Measurements from ENCODE around the gene DNAJC8. TPM values are rescaled to one million over a fixed set of nuclear protein-coding genes. Genes with fewer than 3 reads are reported as not detected.

The DNAJC8 gene
- polyA plus RNA-seq, 3 donors: 30.6 to 118 (median 113) TPM

GRCh38 chr1:28247612-28248272, 14.9 kb upstream of the DNAJC8 start:
- no peaks in the 10 kb centered on the region for H3K27me3 Mint-ChIP-seq (ENCODE audit: low read depth in 3 of 3)
- Histone ChIP-seq H4K20me1 (ENCODE audit: insufficient read depth, low read length) (no peaks in the 10 kb centered on the region), H3K36me3 (replicated peaks in 1 of 2; ENCODE audit: control insufficient read depth in 1 of 2, insufficient read depth in 2 of 2, low read length in 2 of 2) (no peaks in the 10 kb centered on the region), H3K4me2 (replicated peaks; ENCODE audit: extremely low read depth, low read length, poor library complexity, severe bottlenecking) (peak overlapping the region; percentile 96), H3K4me3 (replicated peaks in 1 of 3; ENCODE audit: low read depth in 2 of 3, low read length in 3 of 3) (peak overlapping the region; percentile 2 to 96 (median 27)), H3K27ac (ENCODE audit: low read depth in 1 of 2, low read length in 2 of 2) (peak overlapping the region; percentile 75 to 89), H3K27me3 (ENCODE audit: control insufficient read depth in 2 of 2, insufficient read depth in 2 of 2, low read length in 2 of 2) (no peaks in the 10 kb centered on the region), H3K79me2 (ENCODE audit: insufficient read depth, low read length) (no peaks in the 10 kb centered on the region), H2AFZ (ENCODE audit: insufficient read depth, low read depth, low read length, poor library complexity, severe bottlenecking) (peak overlapping the region; percentile 76), H3K9ac (ENCODE audit: insufficient read depth, low read length, poor library complexity, severe bottlenecking) (peak overlapping the region; percentile 16), H3K9me3 (replicated peaks in 1 of 2; ENCODE audit: control insufficient read depth in 1 of 2, insufficient read depth in 1 of 2, low read length in 2 of 2) (no peaks in the 10 kb centered on the region), H3K4me1 (ENCODE audit: control insufficient read depth in 1 of 2, insufficient read depth in 2 of 2, low read length in 2 of 2) (peaks cover 70 to 71% of the 10 kb centered on the region in 2 donors)
- peak overlapping the region; percentile 94 to 99 (median 96) for H3K27ac Mint-ChIP-seq
- WGBS (ENCODE audit: insufficient coverage): 72% methylated on average over 4 of the region's 11 CpGs
- no peak for TF ChIP-seq CTCF (IDR thresholded peaks at IDR 0.05)
- intact Hi-C loops (cut with micrococcal nuclease): loop anchor here (2.0 to 5.0 kb wide), 3 partner anchors 13 to 81 kb away; partner anchors contain the start of gene MED18 (in 2 of the 2)
- peaks cover 0 to 4% of the 10 kb centered on the region in 2 donors for H3K36me3 Mint-ChIP-seq
- DNase-seq: no peak
- no peaks in the 10 kb centered on the region for H3K9me3 Mint-ChIP-seq
- H3K4me3 Mint-ChIP-seq: peak overlapping the region; percentile 61 to 82
- peaks cover 68% of the 10 kb centered on the region for H3K4me1 Mint-ChIP-seq

DNA sequence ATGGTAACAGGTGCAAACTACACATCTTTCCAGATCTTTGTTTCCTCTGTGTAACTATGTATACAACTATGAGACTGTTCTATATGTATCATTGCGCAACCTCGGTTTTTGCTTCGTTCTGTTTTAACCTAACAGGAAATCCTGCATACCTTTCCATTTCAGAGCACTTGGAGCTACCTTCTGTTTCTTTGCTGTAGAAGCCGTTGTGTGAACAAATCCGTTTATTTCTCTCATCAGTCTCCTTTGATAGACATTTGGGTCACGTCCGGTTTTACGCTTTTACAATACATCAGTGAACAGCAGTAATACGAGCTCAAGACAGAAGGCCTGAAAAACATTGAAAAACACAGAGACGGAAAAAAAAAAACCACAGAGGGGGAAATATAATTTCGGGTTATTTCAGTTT, 13.6 kb upstream of the DNAJC8 start:
- peak overlapping the region; percentile 78 for H3K9ac ChIP-seq (ENCODE audit: insufficient read depth, low read length, poor library complexity, severe bottlenecking)
- H4K20me1 ChIP-seq (ENCODE audit: insufficient read depth, low read length): no peaks in the 10 kb centered on the region
- H3K9me3 ChIP-seq (replicated peaks in 1 of 2; ENCODE audit: control insufficient read depth in 1 of 2, insufficient read depth in 1 of 2, low read length in 2 of 2): no peaks in the 10 kb centered on the region
- peak overlapping the region; percentile 75 to 89 for H3K27ac ChIP-seq (ENCODE audit: low read depth in 1 of 2, low read length in 2 of 2)
- H3K79me2 ChIP-seq (ENCODE audit: insufficient read depth, low read length): no peaks in the 10 kb centered on the region
- DNase-seq: peak in 2 of 3 donors; percentile 46 to 68
- intact Hi-C loops (cut with micrococcal nuclease): loop anchor here in 1 of 2 donors (2.0 to 5.0 kb wide), 2 partner anchors 14 to 81 kb away; partner anchors contain the start of gene MED18
- H3K4me1 Mint-ChIP-seq: peaks cover 67% of the 10 kb centered on the region
- H3K4me3 ChIP-seq (replicated peaks in 1 of 3; ENCODE audit: low read depth in 2 of 3, low read length in 3 of 3): peak overlapping the region; percentile 89 to 96 (median 93)
- H3K27me3 Mint-ChIP-seq (ENCODE audit: low read depth in 3 of 3): peaks cover 0 to 2% (median 0%) of the 10 kb centered on the region in 3 donors
- H2AFZ ChIP-seq (ENCODE audit: insufficient read depth, low read depth, low read length, poor library complexity, severe bottlenecking): peak overlapping the region; percentile 82
- peak overlapping the region; percentile 96 for H3K4me2 ChIP-seq (replicated peaks; ENCODE audit: extremely low read depth, low read length, poor library complexity, severe bottlenecking)
- H3K4me3 Mint-ChIP-seq: peak overlapping the region; percentile 94 to 98
- no peaks in the 10 kb centered on the region for H3K36me3 ChIP-seq (replicated peaks in 1 of 2; ENCODE audit: control insufficient read depth in 1 of 2, insufficient read depth in 2 of 2, low read length in 2 of 2)
- H3K27me3 ChIP-seq (ENCODE audit: control insufficient read depth in 2 of 2, insufficient read depth in 2 of 2, low read length in 2 of 2): no peaks in the 10 kb centered on the region
- TF ChIP-seq CTCF (IDR thresholded peaks at IDR 0.05): no peak
- H3K36me3 Mint-ChIP-seq: peaks cover 0 to 4% of the 10 kb centered on the region in 2 donors
- peak overlapping the region; percentile 90 to 99 (median 97) for H3K27ac Mint-ChIP-seq
- WGBS (ENCODE audit: insufficient coverage): 0% methylated on average over 5 of the region's 11 CpGs
- H3K4me1 ChIP-seq (ENCODE audit: control insufficient read depth in 1 of 2, insufficient read depth in 2 of 2, low read length in 2 of 2): peaks cover 67 to 70% of the 10 kb centered on the region in 2 donors
- H3K9me3 Mint-ChIP-seq: no peaks in the 10 kb centered on the region
